Activated CD4-positive, alpha-beta T cell treated with anti-CD3 and anti-CD28 coated beads, Interleukin-2, amount 50 U/mL, for 16 hours (primary cell): ENCODE data around the gene SNCAIP.
A peak's percentile ranks its signal among the peaks of the same experiment; 100 is the strongest.

Experiments used
- DNase-seq: peaks from one replicate; pipeline ENCODE4 v3.0.0-alpha.2; 2020

The SNCAIP gene

GRCh38 chr5:122430319-122430586, 118.2 kb downstream of the SNCAIP start:
- DNase-seq = no peak

- no peak for DNase-seq
Measured at GRCh38 chr5:122431298-122431697, 119.3 kb downstream of the SNCAIP start.

- no peak for DNase-seq
Measured at GRCh38 chr5:122434205-122434970, 122.4 kb downstream of the SNCAIP start.

- DNase-seq = no peak
Measured at GRCh38 chr5:122435234-122435633, 123.2 kb downstream of the SNCAIP start.

- DNase-seq = no peak
Measured at GRCh38 chr5:122435761-122436160, 123.7 kb downstream of the SNCAIP start.

- no peak for DNase-seq
Measured at GRCh38 chr5:122436615-122437014, 124.6 kb downstream of the SNCAIP start.

- DNase-seq = no peak
Measured at GRCh38 chr5:122439645-122440044, 127.6 kb downstream of the SNCAIP start.

- no peak for DNase-seq
Measured at GRCh38 chr5:122442938-122443337, 130.9 kb downstream of the SNCAIP start.

GRCh38 chr5:122444411-122444810, 132.4 kb downstream of the SNCAIP start:
- DNase-seq = no peak

GRCh38 chr5:122445070-122445469, 133.0 kb downstream of the SNCAIP start:
- no peak for DNase-seq

GRCh38 chr5:122447072-122447471, 135.0 kb downstream of the SNCAIP start:
- DNase-seq = no peak

GRCh38 chr5:122447879-122448278, 135.8 kb downstream of the SNCAIP start:
- no peak for DNase-seq

- DNase-seq = no peak
Measured at GRCh38 chr5:122454541-122454940, 142.5 kb downstream of the SNCAIP start.

GRCh38 chr5:122455939-122456338, 143.9 kb downstream of the SNCAIP start:
- no peak for DNase-seq

- no peak for DNase-seq
Measured at GRCh38 chr5:122457178-122457826, 145.3 kb downstream of the SNCAIP start.

GRCh38 chr5:122458278-122458872, 146.3 kb downstream of the SNCAIP start:
- peak; percentile 6 for DNase-seq

GRCh38 chr5:122462486-122462885, 150.4 kb downstream of the SNCAIP start:
- DNase-seq = no peak

GRCh38 chr5:122463221-122463620, 151.2 kb downstream of the SNCAIP start:
- no peak for DNase-seq

- DNase-seq = no peak
Measured at GRCh38 chr5:122464191-122464590, 152.2 kb downstream of the SNCAIP start.

GRCh38 chr5:122465031-122465577, 153.1 kb downstream of the SNCAIP start:
- no peak for DNase-seq

- no peak for DNase-seq
Measured at GRCh38 chr5:122465994-122466393, 154.0 kb downstream of the SNCAIP start.

- no peak for DNase-seq
Measured at GRCh38 chr5:122468351-122469116, 156.5 kb downstream of the SNCAIP start.

- no peak for DNase-seq
Measured at GRCh38 chr5:122469384-122469919, 157.4 kb downstream of the SNCAIP start.
